Tibial artery (tissue), 4 donors: ENCODE data around the gene PIGM.

Experiments
- DNase-seq, 2 donors: peaks; one replicate each; pipeline ENCODE4 v3.0.0-alpha.2; 2019
- H3K27ac ChIP-seq, 2 donors: fragments of 200-600 bp; sonication (generic) in 1 of 2; 1 replicate in 1 of 2; 2 replicates in 1 of 2; pipeline ENCODE4 v1.5.1; 2018 to 2019; ENCODE audit warnings: mild to moderate bottlenecking in 1 of 2
- H3K27me3 ChIP-seq, 2 donors: fragments of 200-600 bp; sonication (generic) in 1 of 2; one replicate each; pipeline versions ENCODE4 v1.5.1 to v1.6.0; 2016 to 2019
- H3K36me3 ChIP-seq, 3 donors: fragments of 200-600 bp; sonication (generic) in 2 of 3; one replicate each; pipeline ENCODE4 v1.5.1; 2016 to 2019; ENCODE audit warnings: mild to moderate bottlenecking in 2 of 3
- H3K4me1 ChIP-seq, 4 donors: fragments of 200-600 bp; sonication (generic) in 2 of 4; 1 replicate in 3 of 4; 2 replicates in 1 of 4; pipeline ENCODE4 v1.5.1; 2016 to 2019
- H3K4me3 ChIP-seq, 2 donors: fragments of 200-600 bp; sonication (generic) in 1 of 2; 1 replicate in 1 of 2; 2 replicates in 1 of 2; pipeline ENCODE4 v1.5.1; 2018 to 2019; ENCODE audit warnings: mild to moderate bottlenecking in 2 of 2
- H3K9me3 ChIP-seq, 3 donors: fragments of 200-600 bp; sonication (generic) in 1 of 3; one replicate each; pipeline ENCODE4 v1.5.1; 2016 to 2019
- intact Hi-C: fragments of 100-400 bp; cut with DNase I; formaldehyde crosslinking; loops from one replicate; pipeline ENCODE4 v1.15.0; 2023; ENCODE audit warnings: low total_unique reads
- TF ChIP-seq, protein P1 (sequence below), 2 experiments: fragments of 200-600 bp in 1 of 2; fragments of 450-650 bp in 1 of 2; IDR thresholded peaks; one replicate each; pipeline ENCODE4 v1.5.1; 2017 to 2019; ENCODE audit warnings: antibody characterized with exemption in 2 of 2, mild to moderate bottlenecking in 1 of 2, moderate library complexity in 1 of 2

The PIGM gene

DNA sequence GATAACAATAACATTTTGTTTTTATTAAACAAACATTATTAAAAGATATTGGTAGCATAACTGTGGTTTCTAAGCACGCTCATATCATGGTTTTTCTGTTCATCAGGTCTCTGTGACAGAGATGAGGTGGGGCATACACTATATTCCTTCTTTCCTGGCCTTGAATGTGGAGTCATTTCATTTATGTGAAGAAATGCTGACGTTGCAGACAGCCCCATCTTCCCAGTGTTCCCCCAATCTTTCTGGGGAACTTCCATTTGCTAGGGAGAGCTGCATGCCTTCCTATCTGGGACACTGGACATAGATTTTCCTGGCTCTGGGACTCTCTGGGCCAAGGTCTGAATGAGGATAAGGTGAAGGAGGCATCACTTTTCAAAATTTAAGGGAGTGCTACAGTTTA lies 30.4 kb downstream of the PIGM start:
- DNase-seq: no peak
- Histone ChIP-seq H3K9me3 (no peaks in the 10 kb centered on the region), H3K27me3 (no peaks in the 10 kb centered on the region), H3K27ac (no peak overlapping the region), H3K36me3 (no peaks in the 10 kb centered on the region), H3K4me1 (no peaks in the 10 kb centered on the region), H3K4me3 (no peak overlapping the region)
- TF ChIP-seq, protein P1, sequence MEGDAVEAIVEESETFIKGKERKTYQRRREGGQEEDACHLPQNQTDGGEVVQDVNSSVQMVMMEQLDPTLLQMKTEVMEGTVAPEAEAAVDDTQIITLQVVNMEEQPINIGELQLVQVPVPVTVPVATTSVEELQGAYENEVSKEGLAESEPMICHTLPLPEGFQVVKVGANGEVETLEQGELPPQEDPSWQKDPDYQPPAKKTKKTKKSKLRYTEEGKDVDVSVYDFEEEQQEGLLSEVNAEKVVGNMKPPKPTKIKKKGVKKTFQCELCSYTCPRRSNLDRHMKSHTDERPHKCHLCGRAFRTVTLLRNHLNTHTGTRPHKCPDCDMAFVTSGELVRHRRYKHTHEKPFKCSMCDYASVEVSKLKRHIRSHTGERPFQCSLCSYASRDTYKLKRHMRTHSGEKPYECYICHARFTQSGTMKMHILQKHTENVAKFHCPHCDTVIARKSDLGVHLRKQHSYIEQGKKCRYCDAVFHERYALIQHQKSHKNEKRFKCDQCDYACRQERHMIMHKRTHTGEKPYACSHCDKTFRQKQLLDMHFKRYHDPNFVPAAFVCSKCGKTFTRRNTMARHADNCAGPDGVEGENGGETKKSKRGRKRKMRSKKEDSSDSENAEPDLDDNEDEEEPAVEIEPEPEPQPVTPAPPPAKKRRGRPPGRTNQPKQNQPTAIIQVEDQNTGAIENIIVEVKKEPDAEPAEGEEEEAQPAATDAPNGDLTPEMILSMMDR (IDR thresholded peaks at IDR 0.05): no peak
- intact Hi-C loops: loop anchor here (10.0 kb wide), 1 partner anchor 207 kb away; no protein-coding TSS in a partner anchor

DNA sequence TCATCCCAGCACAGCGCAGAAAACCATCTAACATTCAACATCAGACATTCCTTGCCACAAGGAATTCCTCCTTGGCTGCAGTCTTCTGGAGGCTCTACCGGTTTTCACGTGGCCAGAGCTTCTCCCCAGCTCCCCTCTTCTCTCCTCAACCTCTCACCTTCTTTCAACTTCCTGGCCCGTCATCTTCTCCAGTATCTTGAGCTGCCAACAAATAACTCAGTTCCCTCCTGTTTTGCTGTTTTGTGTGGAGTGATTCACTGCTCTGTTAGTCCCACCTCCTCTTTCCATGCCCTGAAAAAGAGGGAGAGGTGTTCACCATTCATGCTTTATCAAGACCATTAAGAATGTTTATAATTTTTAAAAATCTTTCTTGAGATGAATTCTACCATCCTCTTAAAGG lies 32.6 kb downstream of the PIGM start:
- intact Hi-C loops: no loop called here
- TF ChIP-seq, protein P1 (IDR thresholded peaks at IDR 0.05): no peak
- H3K4me1 ChIP-seq: no peaks in the 10 kb centered on the region
- no peaks in the 10 kb centered on the region for H3K36me3 ChIP-seq
- DNase-seq: no peak
- no peaks in the 10 kb centered on the region for H3K9me3 ChIP-seq
- no peaks in the 10 kb centered on the region for H3K27me3 ChIP-seq
- H3K27ac ChIP-seq: no peak overlapping the region
- H3K4me3 ChIP-seq: no peak overlapping the region

DNA sequence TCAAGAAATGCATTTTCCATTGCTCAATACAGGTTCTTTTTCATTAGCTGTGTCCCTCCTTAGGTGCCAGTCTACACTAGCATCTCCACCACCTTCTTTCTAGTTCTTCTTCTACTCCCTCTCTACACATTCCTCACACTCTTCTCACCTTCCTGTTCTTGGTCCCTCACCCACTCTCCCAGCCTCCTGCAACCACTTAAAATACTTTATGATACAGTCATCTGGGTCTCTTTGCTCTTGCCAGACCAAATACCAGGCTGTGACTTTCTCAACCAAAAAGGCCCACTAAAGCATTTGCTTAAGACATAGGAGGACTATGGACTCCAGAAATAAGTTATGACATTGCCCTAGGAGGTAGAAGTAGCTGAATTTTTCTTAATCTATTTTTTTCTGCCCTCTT lies 35.1 kb downstream of the PIGM start:
- Histone ChIP-seq H3K27ac (no peak overlapping the region), H3K27me3 (no peaks in the 10 kb centered on the region), H3K9me3 (no peaks in the 10 kb centered on the region), H3K4me1 (no peaks in the 10 kb centered on the region), H3K36me3 (no peaks in the 10 kb centered on the region), H3K4me3 (no peak overlapping the region)
- DNase-seq: no peak
- intact Hi-C loops: no loop called here
- TF ChIP-seq, protein P1 (IDR thresholded peaks at IDR 0.05): no peak

DNA sequence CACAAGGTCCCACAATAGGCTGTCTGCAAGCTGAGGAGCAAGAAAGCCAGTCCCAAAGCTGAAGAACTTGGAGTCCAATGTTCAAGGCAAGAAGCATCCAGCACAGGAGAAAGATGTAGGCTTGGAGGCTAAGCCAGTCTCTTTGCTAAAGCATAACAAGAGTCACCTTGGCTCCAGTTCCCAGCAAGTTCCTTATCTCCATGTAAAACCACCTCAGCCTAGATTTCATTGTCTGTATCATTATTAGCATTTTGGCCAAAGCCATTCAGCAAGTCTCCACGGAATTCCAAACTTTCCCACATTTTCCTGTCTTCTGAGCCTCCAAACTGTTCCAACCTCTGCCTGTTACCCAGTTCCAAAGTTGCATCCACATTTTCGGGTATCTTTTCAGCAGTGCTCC lies 36.9 kb downstream of the PIGM start:
- H3K36me3 ChIP-seq: no peaks in the 10 kb centered on the region
- intact Hi-C loops: no loop called here
- TF ChIP-seq, protein P1 (IDR thresholded peaks at IDR 0.05): no peak
- no peaks in the 10 kb centered on the region for H3K9me3 ChIP-seq
- no peak overlapping the region for H3K4me3 ChIP-seq
- no peak for DNase-seq
- H3K27me3 ChIP-seq: peaks cover 0 to 2% of the 10 kb centered on the region in 2 donors
- no peak overlapping the region for H3K27ac ChIP-seq
- no peaks in the 10 kb centered on the region for H3K4me1 ChIP-seq

DNA sequence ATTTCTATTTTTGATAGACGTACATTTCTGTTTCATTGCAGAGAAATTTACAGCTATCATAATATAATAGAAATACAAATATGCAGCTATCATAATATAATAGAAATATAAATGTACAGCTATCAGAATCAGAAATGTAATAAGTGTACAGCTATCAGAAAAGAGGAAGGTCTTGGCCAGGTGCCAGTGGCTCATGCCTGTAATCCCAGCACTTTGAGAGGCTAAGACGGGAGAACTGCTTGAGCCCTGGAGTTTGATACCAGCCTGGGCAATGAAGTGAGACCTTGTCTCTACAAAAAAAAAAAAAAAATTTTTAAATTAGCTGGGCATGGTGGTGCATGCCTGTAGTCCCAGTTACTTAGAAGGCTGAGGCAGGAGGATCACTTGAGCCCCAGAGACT lies 37.9 kb downstream of the PIGM start:
- Histone ChIP-seq H3K27ac (no peak overlapping the region), H3K9me3 (no peaks in the 10 kb centered on the region), H3K36me3 (no peaks in the 10 kb centered on the region), H3K4me3 (no peak overlapping the region), H3K27me3 (peaks cover 0 to 3% of the 10 kb centered on the region in 2 donors), H3K4me1 (no peaks in the 10 kb centered on the region)
- DNase-seq: no peak
- intact Hi-C loops: no loop called here
- TF ChIP-seq, protein P1 (IDR thresholded peaks at IDR 0.05): no peak

DNA sequence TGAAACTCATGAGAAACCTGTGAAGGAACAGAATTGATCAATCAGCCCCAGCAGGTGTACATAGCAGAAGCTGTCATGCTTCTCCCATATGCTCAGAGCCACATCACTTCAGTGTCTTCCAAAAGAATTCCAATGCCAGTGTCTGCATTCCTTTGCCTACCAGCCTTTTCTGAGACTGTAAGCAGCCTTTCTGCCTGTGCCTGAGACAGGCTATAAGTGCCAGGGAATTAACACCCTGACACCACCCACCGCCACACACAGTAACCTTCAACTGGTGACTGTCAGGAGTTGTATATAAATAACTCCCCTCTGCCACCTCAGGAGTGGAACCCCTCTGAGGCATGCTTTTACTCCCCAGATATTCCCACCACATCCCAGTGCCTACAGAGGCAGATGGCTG lies 39.6 kb downstream of the PIGM start:
- TF ChIP-seq, protein P1 (IDR thresholded peaks at IDR 0.05): no peak
- H3K27ac ChIP-seq: no peak overlapping the region
- H3K4me1 ChIP-seq: no peaks in the 10 kb centered on the region
- intact Hi-C loops: no loop called here
- H3K36me3 ChIP-seq: no peaks in the 10 kb centered on the region
- no peaks in the 10 kb centered on the region for H3K9me3 ChIP-seq
- DNase-seq: no peak
- H3K27me3 ChIP-seq: peaks cover 0 to 7% of the 10 kb centered on the region in 2 donors
- no peak overlapping the region for H3K4me3 ChIP-seq
